Measurements from ENCODE around the gene EYA2. TPM values are rescaled to one million over a fixed set of nuclear protein-coding genes. Genes with fewer than 3 reads are reported as not detected.
A peak's percentile ranks its signal among the peaks of the same experiment; 100 is the strongest.

Gene EYA2
- total RNA-seq, 2 donors from 2014 or later, result not detected

GRCh38 chr20:46937157-46937523 lies 42.5 kb downstream of the EYA2 start:
- Mint-ChIP-seq H3K27ac (no peak overlapping the region), H3K9me3 (no peaks in the 10 kb centered on the region), H3K36me3 (no peaks in the 10 kb centered on the region)
- ATAC-seq, result no peak
- DNase-seq (ENCODE audit: low spot score in 2 of 2), result no peak

- ATAC-seq, result no peak
- no peaks in the 10 kb centered on the region for H3K9me3 Mint-ChIP-seq
- no peaks in the 10 kb centered on the region for H3K36me3 Mint-ChIP-seq
- DNase-seq (ENCODE audit: low spot score in 2 of 2), result no peak
- H3K27ac Mint-ChIP-seq, result no peak overlapping the region
Observed at GRCh38 chr20:46937533-46938226, 43.0 kb downstream of the EYA2 start.

GRCh38 chr20:46938434-46938833 lies 43.8 kb downstream of the EYA2 start:
- Mint-ChIP-seq H3K9me3 (no peaks in the 10 kb centered on the region), H3K27ac (peak overlapping the region in 1 of 2 donors; percentile 6), H3K36me3 (no peaks in the 10 kb centered on the region)
- ATAC-seq (no peak), DNase-seq (ENCODE audit: low spot score in 2 of 2) (no peak)

- no peak for ATAC-seq
- H3K36me3 Mint-ChIP-seq, result no peaks in the 10 kb centered on the region
- no peaks in the 10 kb centered on the region for H3K9me3 Mint-ChIP-seq
- H3K27ac Mint-ChIP-seq, result no peak overlapping the region
- DNase-seq (ENCODE audit: low spot score in 2 of 2), result no peak
Observed at GRCh38 chr20:46939031-46939965, 44.7 kb downstream of the EYA2 start.

GRCh38 chr20:46940616-46941015 lies 46.0 kb downstream of the EYA2 start:
- no peaks in the 10 kb centered on the region for H3K9me3 Mint-ChIP-seq
- ATAC-seq, result no peak
- no peak overlapping the region for H3K27ac Mint-ChIP-seq

GRCh38 chr20:46941404-46941803 lies 46.8 kb downstream of the EYA2 start:
- no peak overlapping the region for H3K27ac Mint-ChIP-seq
- no peak for ATAC-seq
- no peak for DNase-seq (ENCODE audit: low spot score in 2 of 2)
- H3K9me3 Mint-ChIP-seq, result no peaks in the 10 kb centered on the region
- no peaks in the 10 kb centered on the region for H3K36me3 Mint-ChIP-seq

More at GRCh38 chr20:46940616-46941015, 46.0 kb downstream of the EYA2 start:
- H3K36me3 Mint-ChIP-seq, result no peaks in the 10 kb centered on the region
- no peak for DNase-seq (ENCODE audit: low spot score in 2 of 2)

- DNase-seq (ENCODE audit: low spot score in 2 of 2), result no peak
Observed at GRCh38 chr20:46943861-46944591, 49.4 kb downstream of the EYA2 start.

GRCh38 chr20:46945465-46945864 lies 50.8 kb downstream of the EYA2 start:
- ATAC-seq, result no peak
- no peaks in the 10 kb centered on the region for H3K36me3 Mint-ChIP-seq

More at GRCh38 chr20:46943861-46944591, 49.4 kb downstream of the EYA2 start:
- Mint-ChIP-seq H3K36me3 (no peaks in the 10 kb centered on the region), H3K27ac (no peak overlapping the region), H3K9me3 (no peaks in the 10 kb centered on the region)
- ATAC-seq, result no peak

GRCh38 chr20:46946181-46946624 lies 51.6 kb downstream of the EYA2 start:
- Mint-ChIP-seq H3K36me3 (no peaks in the 10 kb centered on the region), H3K27ac (no peak overlapping the region), H3K9me3 (no peaks in the 10 kb centered on the region)
- no peak for ATAC-seq
- DNase-seq (ENCODE audit: low spot score in 2 of 2), result no peak

More at GRCh38 chr20:46945465-46945864, 50.8 kb downstream of the EYA2 start:
- DNase-seq (ENCODE audit: low spot score in 2 of 2), result no peak
- no peak overlapping the region for H3K27ac Mint-ChIP-seq
- no peaks in the 10 kb centered on the region for H3K9me3 Mint-ChIP-seq

- H3K27ac Mint-ChIP-seq, result no peak overlapping the region
- no peaks in the 10 kb centered on the region for H3K9me3 Mint-ChIP-seq
- H3K36me3 Mint-ChIP-seq, result no peaks in the 10 kb centered on the region
- ATAC-seq (no peak), DNase-seq (ENCODE audit: low spot score in 2 of 2) (no peak)
Observed at GRCh38 chr20:46946796-46947195, 52.2 kb downstream of the EYA2 start.

GRCh38 chr20:46948081-46948480 lies 53.4 kb downstream of the EYA2 start:
- H3K27ac Mint-ChIP-seq, result no peak overlapping the region
- H3K36me3 Mint-ChIP-seq, result no peaks in the 10 kb centered on the region
- no peak for DNase-seq (ENCODE audit: low spot score in 2 of 2)
- no peaks in the 10 kb centered on the region for H3K9me3 Mint-ChIP-seq
- no peak for ATAC-seq

- Mint-ChIP-seq H3K9me3 (peaks cover 0 to 5% of the 10 kb centered on the region in 2 donors), H3K36me3 (no peaks in the 10 kb centered on the region), H3K27ac (no peak overlapping the region)
- ATAC-seq (peak; percentile 86 to 89), DNase-seq (ENCODE audit: low spot score in 2 of 2) (peak in 1 of 2 donors; percentile 10)
Observed at GRCh38 chr20:46951405-46951804, 56.8 kb downstream of the EYA2 start.

GRCh38 chr20:46951840-46952497 lies 57.3 kb downstream of the EYA2 start:
- peaks cover 0 to 6% of the 10 kb centered on the region in 2 donors for H3K9me3 Mint-ChIP-seq
- H3K36me3 Mint-ChIP-seq, result no peaks in the 10 kb centered on the region
- peak; percentile 74 to 90 for ATAC-seq
- no peak for DNase-seq (ENCODE audit: low spot score in 2 of 2)
- H3K27ac Mint-ChIP-seq, result no peak overlapping the region

- no peaks in the 10 kb centered on the region for H3K36me3 Mint-ChIP-seq
- H3K9me3 Mint-ChIP-seq, result peaks cover 3 to 10% of the 10 kb centered on the region in 2 donors
- H3K27ac Mint-ChIP-seq, result no peak overlapping the region
- ATAC-seq (no peak), DNase-seq (ENCODE audit: low spot score in 2 of 2) (no peak)
Observed at GRCh38 chr20:46953596-46953995, 59.0 kb downstream of the EYA2 start.

GRCh38 chr20:46954490-46955038 lies 59.9 kb downstream of the EYA2 start:
- H3K36me3 Mint-ChIP-seq, result no peaks in the 10 kb centered on the region
- H3K9me3 Mint-ChIP-seq, result peaks cover 3 to 10% of the 10 kb centered on the region in 2 donors
- DNase-seq (ENCODE audit: low spot score in 2 of 2) (no peak), ATAC-seq (no peak)
- H3K27ac Mint-ChIP-seq, result no peak overlapping the region
